Dedifferentiated amniotic fluid mesenchymal stem cell (primary cell): ENCODE results near the gene LYSMD4.

ENCODE experiments used
- DNase-seq: peaks from one replicate; pipeline ENCODE4 v3.0.0-alpha.2; 2016; ENCODE audit errors: extremely low spot score

The LYSMD4 gene

GRCh38 chr15:99706557-99707303 is 26.5 kb downstream of the LYSMD4 start:
- no peak for DNase-seq

- DNase-seq, result peak; percentile 94
Measured at GRCh38 chr15:99704444-99704838, 28.8 kb downstream of the LYSMD4 start.

- peak; percentile 97 for DNase-seq
Measured at GRCh38 chr15:99703603-99704443, 29.4 kb downstream of the LYSMD4 start.

- no peak for DNase-seq
Measured at GRCh38 chr15:99702895-99703602, 30.2 kb downstream of the LYSMD4 start.

- no peak for DNase-seq
Measured at GRCh38 chr15:99696096-99696495, 37.1 kb downstream of the LYSMD4 start.

- DNase-seq, result no peak
Measured at GRCh38 chr15:99692825-99693224, 40.4 kb downstream of the LYSMD4 start.

GRCh38 chr15:99686290-99686689 is 46.9 kb downstream of the LYSMD4 start:
- DNase-seq, result no peak

- DNase-seq, result no peak
Measured at GRCh38 chr15:99683000-99683670, 50.1 kb downstream of the LYSMD4 start.

GRCh38 chr15:99682455-99682854 is 50.8 kb downstream of the LYSMD4 start:
- DNase-seq, result peak; percentile 76

- DNase-seq, result no peak
Measured at GRCh38 chr15:99681990-99682389, 51.2 kb downstream of the LYSMD4 start.

- no peak for DNase-seq
Measured at GRCh38 chr15:99680276-99680675, 53.0 kb downstream of the LYSMD4 start.

GRCh38 chr15:99677540-99678134 is 55.6 kb downstream of the LYSMD4 start:
- DNase-seq, result no peak
